Urinary bladder (tissue), 4 donors: ENCODE measurements around the gene NCOA4. TPM values are rescaled to one million over a fixed set of nuclear protein-coding genes. Genes with fewer than 3 reads are reported as not detected.
"Not testable (repeated sequence)": the region's sequence is repeated elsewhere in the genome, so short reads cannot be mapped to it uniquely, and the experiment has no call there.

Experiments used
- DNase-seq: peaks from one replicate; pipeline ENCODE4 v3.0.0-alpha.2; 2015; ENCODE audit errors: extremely low spot score
- H3K27ac ChIP-seq: one replicate; pipeline ENCODE4 v1.5.1; 2013; ENCODE audit warnings: low read depth, mild to moderate bottlenecking, moderate library complexity
- H3K36me3 ChIP-seq: one replicate; pipeline ENCODE4 v1.6.1; 2013; ENCODE audit warnings: mild to moderate bottlenecking, moderate library complexity; ENCODE audit not compliant: insufficient read depth
- H3K4me1 ChIP-seq: one replicate; pipeline ENCODE4 v1.6.1; 2013; ENCODE audit warnings: mild to moderate bottlenecking, moderate library complexity; ENCODE audit not compliant: insufficient read depth
- H3K4me3 ChIP-seq: one replicate; pipeline ENCODE4 v1.5.1; 2013; ENCODE audit warnings: low read depth, low read length
- WGBS: extraction: QIAGEN DNeasy Blood & Tissue Kit; methylation state at CpG from one replicate; pipeline ENCODE4 v1.1.7; 2013; 5-methylcytosine and 5-hydroxymethylcytosine counted together
- polyA plus RNA-seq: library from polyadenylated mRNA; stranded (reverse); fragments of 200-250 nt; gene quantifications from one replicate; pipeline ENCODE4 v1.2.3, GENCODE V29; 2013
- total RNA-seq: library from RNA; depleted of rRNA; stranded (reverse); fragments of >200 nt; gene quantifications from one replicate; pipeline ENCODE4 v1.2.3, GENCODE V29; 2014
- donor health status: healthy with polysubstance abuse.
- donor health status: healthy.

NCOA4 gene
- total and polyA plus RNA-seq, 2 donors = 94.8 to 258 TPM

- no peak for DNase-seq
- Histone ChIP-seq H3K4me1 (no peaks in the 10 kb centered on the region), H3K27ac (no peak overlapping the region), H3K4me3 (no peak overlapping the region), H3K36me3 (peaks cover under 1% of the 10 kb centered on the region)
- WGBS = 79% methylated on average over 14 of the region's 14 CpGs
These were observed 32.5 kb upstream of the NCOA4 start for GRCh38 chr10:46062723-46063428.

- Histone ChIP-seq H3K4me1 (no peaks in the 10 kb centered on the region), H3K36me3 (no peaks in the 10 kb centered on the region), H3K4me3 (no peak overlapping the region), H3K27ac (no peak overlapping the region)
- DNase-seq = no peak
- 73% methylated on average over 3 of the region's 3 CpGs for WGBS
These were observed 30.3 kb upstream of the NCOA4 start for GRCh38 chr10:46060706-46061105.

GRCh38 chr10:46057927-46058326 lies 27.5 kb upstream of the NCOA4 start:
- not testable (repeated sequence) for H3K27ac ChIP-seq, DNase-seq, H3K4me1 ChIP-seq, H3K4me3 ChIP-seq, H3K36me3 ChIP-seq
- 94% methylated on average over 5 of the region's 5 CpGs for WGBS

GRCh38 chr10:46057038-46057437 lies 26.6 kb upstream of the NCOA4 start:
- no peaks in the 10 kb centered on the region for H3K36me3 ChIP-seq
- H3K4me3 ChIP-seq = no peak overlapping the region
- no peaks in the 10 kb centered on the region for H3K4me1 ChIP-seq
- H3K27ac ChIP-seq = no peak overlapping the region
- no peak for DNase-seq

- no peak overlapping the region for H3K4me3 ChIP-seq
- no peak for DNase-seq
- H3K36me3 ChIP-seq = no peaks in the 10 kb centered on the region
- WGBS = 80% methylated on average over 4 of the region's 4 CpGs
- no peak overlapping the region for H3K27ac ChIP-seq
- no peaks in the 10 kb centered on the region for H3K4me1 ChIP-seq
These were observed 25.3 kb upstream of the NCOA4 start for GRCh38 chr10:46055771-46056170.

GRCh38 chr10:46053534-46054434 lies 23.4 kb upstream of the NCOA4 start:
- WGBS = 43% methylated on average over 9 of the region's 9 CpGs

GRCh38 chr10:46052791-46053375 lies 22.5 kb upstream of the NCOA4 start:
- no peak overlapping the region for H3K27ac ChIP-seq
- no peak for DNase-seq
- no peaks in the 10 kb centered on the region for H3K4me1 ChIP-seq
- H3K36me3 ChIP-seq = no peaks in the 10 kb centered on the region
- 84% methylated on average over 6 of the region's 6 CpGs for WGBS
- H3K4me3 ChIP-seq = no peak overlapping the region

More at GRCh38 chr10:46053534-46054434, 23.4 kb upstream of the NCOA4 start:
- no peak for DNase-seq
- Histone ChIP-seq H3K4me3 (no peak overlapping the region), H3K27ac (no peak overlapping the region), H3K4me1 (no peaks in the 10 kb centered on the region), H3K36me3 (no peaks in the 10 kb centered on the region)

- H3K36me3 ChIP-seq = no peaks in the 10 kb centered on the region
- H3K4me3 ChIP-seq = no peak overlapping the region
- H3K4me1 ChIP-seq = no peaks in the 10 kb centered on the region
- no peak overlapping the region for H3K27ac ChIP-seq
- 47% methylated on average over 7 of the region's 7 CpGs for WGBS
- no peak for DNase-seq
These were observed 21.8 kb upstream of the NCOA4 start for GRCh38 chr10:46052057-46052790.

GRCh38 chr10:46050941-46051623 lies 20.7 kb upstream of the NCOA4 start:
- no peak for DNase-seq
- H3K4me3 ChIP-seq = no peak overlapping the region
- no peak overlapping the region for H3K27ac ChIP-seq
- H3K4me1 ChIP-seq = no peaks in the 10 kb centered on the region
- H3K36me3 ChIP-seq = no peaks in the 10 kb centered on the region
- 41% methylated on average over 11 of the region's 11 CpGs for WGBS

GRCh38 chr10:46049497-46049831 lies 19.0 kb upstream of the NCOA4 start:
- not testable (repeated sequence) for H3K4me3 ChIP-seq, H3K4me1 ChIP-seq, DNase-seq, H3K27ac ChIP-seq, H3K36me3 ChIP-seq
- WGBS = 95% methylated on average over 11 of the region's 11 CpGs

- Histone ChIP-seq H3K4me3 (no peak overlapping the region), H3K27ac (no peak overlapping the region), H3K36me3 (no peaks in the 10 kb centered on the region), H3K4me1 (no peaks in the 10 kb centered on the region)
- DNase-seq = no peak
- 47% methylated on average over 2 of the region's 2 CpGs for WGBS
These were observed 17.7 kb upstream of the NCOA4 start for GRCh38 chr10:46048152-46048551.

- 82% methylated on average over 7 of the region's 7 CpGs for WGBS
- no peak within 1 kb of the TSS for H3K4me3 ChIP-seq
- no peak within 1 kb of the TSS for H3K27ac ChIP-seq
- no peak for DNase-seq
- no peaks in the 10 kb centered on the region for H3K36me3 ChIP-seq
- H3K4me1 ChIP-seq = no peaks in the 10 kb centered on the region
These were observed 15.8 kb upstream of the NCOA4 start, which contains the start of gene MSMB for GRCh38 chr10:46046261-46046660. Gene MSMB, minus strand, starts transcription at chr10:46046269. Its CDS starts 32 bp downstream, at chr10:46046237.

- Histone ChIP-seq H3K36me3 (no peaks in the 10 kb centered on the region), H3K4me1 (no peaks in the 10 kb centered on the region), H3K27ac (no peak overlapping the region), H3K4me3 (no peak overlapping the region)
- 59% methylated on average over 4 of the region's 4 CpGs for WGBS
- no peak for DNase-seq
These were observed 12.1 kb upstream of the NCOA4 start for GRCh38 chr10:46042527-46042926.
